HG03342 (cell line): ENCODE measurements around the gene SLC22A3.
"Not testable (repeated sequence)": the region's sequence is repeated elsewhere in the genome, so short reads cannot be mapped to it uniquely, and the experiment has no call there.

Experiments
- ATAC-seq: cut with Tn5 transposase; IDR thresholded peaks from one replicate; pipeline ENCODE4 v1.9.1; 2021; ENCODE audit warnings: mild to moderate bottlenecking, moderate library complexity; ENCODE audit not compliant: unreplicated experiment

SLC22A3 gene, protein sequence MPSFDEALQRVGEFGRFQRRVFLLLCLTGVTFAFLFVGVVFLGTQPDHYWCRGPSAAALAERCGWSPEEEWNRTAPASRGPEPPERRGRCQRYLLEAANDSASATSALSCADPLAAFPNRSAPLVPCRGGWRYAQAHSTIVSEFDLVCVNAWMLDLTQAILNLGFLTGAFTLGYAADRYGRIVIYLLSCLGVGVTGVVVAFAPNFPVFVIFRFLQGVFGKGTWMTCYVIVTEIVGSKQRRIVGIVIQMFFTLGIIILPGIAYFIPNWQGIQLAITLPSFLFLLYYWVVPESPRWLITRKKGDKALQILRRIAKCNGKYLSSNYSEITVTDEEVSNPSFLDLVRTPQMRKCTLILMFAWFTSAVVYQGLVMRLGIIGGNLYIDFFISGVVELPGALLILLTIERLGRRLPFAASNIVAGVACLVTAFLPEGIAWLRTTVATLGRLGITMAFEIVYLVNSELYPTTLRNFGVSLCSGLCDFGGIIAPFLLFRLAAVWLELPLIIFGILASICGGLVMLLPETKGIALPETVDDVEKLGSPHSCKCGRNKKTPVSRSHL

DNA sequence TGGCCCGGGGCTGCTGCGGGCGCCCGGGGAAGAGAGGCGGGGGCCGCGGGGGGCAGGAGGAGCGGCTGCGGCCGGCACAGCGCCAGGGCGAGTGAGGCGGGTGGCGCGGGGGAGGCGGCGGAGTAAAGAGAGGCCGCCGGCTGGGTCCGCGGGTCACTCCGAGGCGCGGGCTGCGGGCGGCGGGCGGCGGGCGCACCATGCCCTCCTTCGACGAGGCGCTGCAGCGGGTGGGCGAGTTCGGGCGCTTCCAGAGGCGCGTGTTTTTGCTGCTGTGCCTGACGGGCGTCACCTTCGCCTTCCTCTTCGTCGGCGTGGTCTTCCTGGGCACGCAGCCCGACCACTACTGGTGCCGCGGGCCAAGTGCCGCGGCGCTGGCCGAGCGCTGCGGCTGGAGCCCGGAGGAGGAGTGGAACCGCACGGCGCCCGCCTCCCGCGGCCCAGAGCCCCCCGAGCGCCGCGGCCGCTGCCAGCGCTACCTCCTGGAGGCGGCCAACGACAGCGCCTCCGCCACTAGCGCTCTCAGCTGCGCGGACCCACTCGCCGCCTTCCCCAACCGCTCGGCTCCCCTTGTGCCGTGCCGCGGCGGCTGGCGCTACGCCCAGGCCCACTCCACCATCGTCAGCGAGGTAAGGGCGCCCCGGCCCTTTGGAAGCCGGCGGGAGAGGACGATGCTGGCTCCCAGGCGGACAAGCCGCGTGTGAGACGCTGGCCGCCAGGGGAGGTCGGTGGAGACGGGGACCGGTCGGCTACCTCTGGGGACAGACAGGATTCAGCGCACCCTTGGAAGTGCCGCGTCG is at the start of gene SLC22A3:
SLC22A3 (plus strand) TSS at position 156 of the 797 bp plus-strand sequence; CDS start at position 198, 42 bp downstream.
- no peak for ATAC-seq

DNA sequence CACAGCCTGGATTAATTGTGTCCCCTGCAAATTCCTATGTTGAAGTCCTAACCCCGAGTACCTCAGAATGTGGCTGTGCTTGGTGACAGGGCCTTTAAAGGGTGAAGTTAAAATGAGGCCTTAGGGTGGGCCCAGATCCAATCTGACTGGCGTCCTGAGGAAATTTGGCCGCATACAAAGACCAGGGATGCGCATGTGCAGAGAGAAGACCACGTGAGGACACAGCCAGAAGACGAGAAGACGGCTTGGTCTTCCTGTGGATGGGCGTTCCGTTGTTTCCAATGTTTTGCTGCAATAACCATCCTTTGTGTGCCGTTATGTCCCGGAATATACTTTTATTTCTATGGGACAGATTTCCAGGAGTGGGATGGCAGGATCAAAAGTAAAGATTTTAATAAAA is 48.6 kb upstream of the SLC22A3 start:
- no peak for ATAC-seq

DNA sequence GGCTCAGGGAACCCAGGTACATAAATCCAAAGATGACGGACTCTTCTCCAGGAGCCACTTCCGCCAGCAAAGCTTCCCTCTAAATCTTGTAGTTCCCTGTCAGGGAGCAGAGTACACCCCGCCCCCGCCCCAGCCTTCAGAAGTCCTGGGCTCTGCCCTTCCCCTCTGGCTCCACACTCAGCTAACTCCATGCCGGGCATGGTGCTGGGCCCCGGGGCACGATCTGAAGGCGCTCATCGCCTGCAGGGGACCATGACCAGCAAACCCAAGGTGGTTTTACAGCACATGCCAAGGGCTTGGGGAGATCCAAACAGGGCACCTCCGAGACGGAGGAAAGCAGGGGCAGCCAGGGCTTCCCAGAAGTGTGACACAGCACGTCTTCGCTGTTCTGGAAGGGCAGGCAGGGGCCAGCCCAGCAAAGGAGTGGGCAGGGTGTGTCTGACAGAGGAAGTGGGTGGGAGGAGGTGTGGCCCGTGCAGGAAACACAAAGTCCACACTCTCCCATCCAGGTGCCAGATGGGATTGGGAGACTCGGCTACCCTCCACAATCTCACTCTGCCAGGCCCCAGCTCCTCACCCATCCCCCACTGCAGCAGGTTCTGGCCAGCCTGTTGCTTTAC is 48.0 kb upstream of the SLC22A3 start:
- ATAC-seq, result no peak

DNA sequence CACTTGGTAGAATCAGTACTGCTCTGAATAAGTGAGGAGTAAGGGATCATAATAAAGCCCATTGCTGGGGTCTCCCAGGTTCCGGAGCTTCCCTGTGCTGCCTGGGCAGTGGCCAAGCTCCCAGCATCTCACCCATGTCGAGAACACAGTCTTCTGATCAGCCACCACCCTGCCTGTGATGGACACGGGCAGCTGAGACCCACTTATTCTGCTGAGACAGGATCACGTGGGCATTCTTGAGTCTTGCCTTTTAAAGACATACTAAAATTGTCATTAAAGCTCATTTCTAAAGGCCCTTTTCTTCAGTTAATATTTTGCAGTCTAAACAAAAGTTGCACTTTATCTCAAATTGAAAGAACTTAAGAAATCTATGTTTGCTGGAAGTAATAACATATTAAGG is 46.8 kb upstream of the SLC22A3 start:
- ATAC-seq, result no peak

DNA sequence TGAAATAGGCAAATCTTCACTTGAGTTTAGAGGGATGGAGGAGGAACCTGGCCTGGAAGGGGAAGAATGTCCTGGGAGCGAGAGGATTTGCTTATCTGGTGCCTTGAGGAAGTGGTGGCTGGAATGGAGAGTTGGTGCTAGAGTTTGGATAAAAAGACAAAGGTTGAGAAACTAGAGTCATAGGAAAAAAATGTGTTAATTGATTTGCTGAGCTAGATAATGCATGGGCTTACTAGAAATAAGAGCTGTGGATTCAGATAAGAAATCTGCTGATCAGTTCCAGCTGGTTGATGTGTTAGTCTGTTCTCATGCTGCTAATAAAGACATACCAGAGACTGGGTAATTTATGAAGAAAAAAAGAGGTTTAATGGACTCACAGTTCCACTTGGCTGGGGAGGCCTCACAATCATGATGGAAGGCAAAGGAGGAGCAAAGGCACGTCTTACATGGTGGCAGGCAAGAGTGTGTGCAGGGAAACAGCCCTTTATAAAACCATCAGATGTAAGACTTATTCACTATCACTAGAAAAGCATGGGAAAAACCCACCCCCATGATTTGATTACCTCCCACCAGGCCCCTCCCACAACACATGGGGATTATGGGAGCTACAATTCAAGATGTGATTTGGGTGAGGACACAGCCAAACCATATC is 45.6 kb upstream of the SLC22A3 start:
- not testable (repeated sequence) for ATAC-seq

DNA sequence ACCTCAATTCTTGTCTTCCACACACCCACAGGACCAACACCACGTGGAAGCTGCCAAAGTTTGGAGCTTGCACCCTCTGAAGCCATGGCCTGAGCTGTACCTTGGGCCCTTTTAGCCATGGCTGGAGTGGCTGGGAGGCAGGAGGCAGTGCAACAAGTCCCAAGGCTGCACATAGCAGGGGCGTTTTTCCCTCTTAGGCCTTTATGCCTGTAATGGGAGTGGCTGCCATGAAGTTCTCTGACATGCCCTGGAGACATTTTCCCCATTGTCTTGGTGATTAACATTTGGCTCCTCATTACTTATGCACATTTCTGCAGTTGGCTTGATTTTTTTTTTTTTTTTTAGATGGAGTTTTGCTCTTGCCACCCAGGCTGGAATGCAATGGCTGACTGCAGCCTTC is 44.4 kb upstream of the SLC22A3 start:
- no peak for ATAC-seq

DNA sequence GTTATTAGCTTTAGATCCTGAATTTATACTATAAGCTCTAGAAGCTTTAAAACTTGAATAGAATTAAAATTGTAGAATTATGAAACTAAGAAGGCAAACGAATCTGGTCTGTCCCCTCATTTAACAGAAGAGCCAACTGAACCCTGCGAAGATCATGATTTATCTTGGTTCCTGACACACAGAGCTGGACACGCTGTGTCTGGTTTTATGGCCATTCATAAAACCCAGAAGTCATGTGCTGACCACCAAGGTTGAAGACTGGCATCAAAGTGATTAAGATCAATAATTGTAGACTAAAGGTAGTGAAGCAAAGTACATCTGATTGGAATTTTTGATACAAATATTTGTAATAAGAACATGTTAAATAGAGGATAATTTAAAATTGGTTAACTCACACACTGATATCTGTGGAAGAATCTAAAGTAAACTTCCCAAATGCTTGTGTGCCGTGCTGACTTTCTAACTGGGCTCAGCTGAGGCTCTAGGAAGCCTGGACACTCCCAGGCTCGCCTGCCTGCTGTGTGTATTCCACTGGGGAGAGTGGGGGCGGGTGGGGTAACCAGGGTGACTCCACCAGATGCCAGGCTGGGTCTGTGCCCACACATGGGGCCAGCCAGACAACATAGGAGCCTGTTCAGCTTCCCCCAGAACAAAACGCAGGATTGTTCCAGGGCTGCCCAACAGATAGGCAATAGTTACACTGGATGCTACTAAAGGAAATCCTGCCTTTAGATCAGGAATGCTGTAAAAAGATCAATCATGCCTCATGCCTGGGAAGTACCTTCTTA is 42.1 kb upstream of the SLC22A3 start:
- no peak for ATAC-seq

DNA sequence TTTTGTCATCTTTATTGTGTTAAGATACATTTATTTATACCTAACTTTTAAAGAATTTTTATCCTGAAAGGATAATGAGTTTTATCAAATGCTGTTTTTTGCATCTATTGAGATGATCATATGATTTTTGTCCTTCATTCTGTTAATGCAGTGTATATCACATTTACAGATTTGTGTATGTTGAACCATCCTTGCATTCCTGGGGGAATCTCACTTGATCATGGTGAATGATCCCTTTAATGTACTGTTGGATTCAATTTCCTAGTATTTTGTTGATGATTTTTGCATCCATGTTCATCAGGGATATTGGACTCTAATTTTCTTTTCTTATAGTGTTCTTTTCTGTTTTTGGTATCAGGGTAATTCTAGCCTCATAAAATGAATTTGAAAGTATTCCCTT is 38.5 kb upstream of the SLC22A3 start:
- ATAC-seq, result no peak

DNA sequence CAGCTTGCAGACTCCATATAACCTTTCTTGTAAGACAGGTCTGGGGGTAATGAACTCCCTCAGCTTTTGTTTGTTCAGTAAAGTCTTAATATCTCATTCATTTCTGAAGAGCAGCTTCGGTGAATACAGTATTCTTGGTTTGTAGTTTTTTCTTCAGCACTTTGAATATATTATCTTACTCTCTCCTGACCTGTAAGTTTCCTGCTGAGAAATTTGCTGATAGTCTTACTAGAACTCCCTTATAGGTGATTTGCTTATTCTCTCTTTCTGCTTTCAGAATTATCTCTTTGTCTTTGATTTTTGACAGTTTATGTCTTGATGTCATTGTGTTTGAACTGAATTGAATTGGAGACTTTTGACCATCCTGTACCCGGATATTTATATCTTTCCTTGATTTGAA is 35.3 kb upstream of the SLC22A3 start:
- no peak for ATAC-seq

DNA sequence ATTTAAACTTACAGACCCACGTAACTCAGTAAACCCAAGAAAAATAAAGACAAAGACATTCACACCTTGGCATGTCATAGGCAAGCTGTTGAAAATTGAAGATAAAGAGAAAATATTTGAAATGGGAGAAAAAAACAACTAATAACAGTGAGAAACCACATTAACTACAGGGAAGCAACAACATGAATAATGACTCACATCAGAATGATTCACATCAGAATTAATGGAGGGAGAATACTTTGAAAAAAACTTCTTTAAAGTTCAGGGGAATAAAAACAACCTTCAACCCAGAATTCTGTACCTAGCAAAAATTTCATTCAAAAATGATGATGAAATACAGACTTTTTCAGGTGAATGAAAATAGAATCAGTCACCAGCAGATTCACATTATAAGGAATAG is 32.9 kb upstream of the SLC22A3 start:
- no peak for ATAC-seq

DNA sequence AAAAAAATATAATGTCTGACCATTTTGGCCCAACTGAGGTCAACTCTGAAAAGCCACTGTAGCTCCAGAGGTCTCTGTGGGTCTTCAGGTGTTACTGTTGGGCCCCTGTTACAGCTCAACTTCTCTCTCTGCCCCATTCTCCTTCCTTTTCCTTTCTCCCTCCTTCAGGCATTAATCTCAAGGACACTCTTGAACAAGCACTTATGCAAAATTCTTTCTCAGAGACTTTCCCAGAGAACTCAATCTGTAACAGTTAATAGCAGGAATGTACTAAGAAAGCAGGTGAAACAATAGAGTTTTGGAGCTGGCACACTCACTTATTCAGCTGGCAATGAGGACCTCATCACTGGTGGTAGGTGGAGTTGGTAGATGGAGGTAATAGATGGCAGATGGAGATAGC is 31.9 kb upstream of the SLC22A3 start:
- no peak for ATAC-seq

DNA sequence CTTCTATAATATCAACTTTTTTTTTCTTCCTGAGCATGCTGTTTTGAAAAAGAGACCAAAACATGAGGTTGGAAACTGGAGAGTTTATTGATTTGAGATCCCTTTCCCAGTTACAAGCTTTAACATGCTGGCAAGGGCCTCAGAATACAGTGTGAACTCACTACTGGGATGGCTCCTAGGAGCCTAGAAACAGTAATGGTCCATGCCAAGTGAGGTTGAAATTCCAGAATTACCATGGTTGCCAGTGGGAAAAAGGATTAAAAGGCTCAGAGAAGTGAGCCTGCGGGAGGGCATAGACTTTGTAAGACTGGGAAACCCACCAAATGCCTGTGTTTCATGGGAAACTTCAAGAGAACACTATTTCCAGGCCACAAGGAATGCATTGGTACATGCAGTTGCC is 28.9 kb upstream of the SLC22A3 start:
- no peak for ATAC-seq

DNA sequence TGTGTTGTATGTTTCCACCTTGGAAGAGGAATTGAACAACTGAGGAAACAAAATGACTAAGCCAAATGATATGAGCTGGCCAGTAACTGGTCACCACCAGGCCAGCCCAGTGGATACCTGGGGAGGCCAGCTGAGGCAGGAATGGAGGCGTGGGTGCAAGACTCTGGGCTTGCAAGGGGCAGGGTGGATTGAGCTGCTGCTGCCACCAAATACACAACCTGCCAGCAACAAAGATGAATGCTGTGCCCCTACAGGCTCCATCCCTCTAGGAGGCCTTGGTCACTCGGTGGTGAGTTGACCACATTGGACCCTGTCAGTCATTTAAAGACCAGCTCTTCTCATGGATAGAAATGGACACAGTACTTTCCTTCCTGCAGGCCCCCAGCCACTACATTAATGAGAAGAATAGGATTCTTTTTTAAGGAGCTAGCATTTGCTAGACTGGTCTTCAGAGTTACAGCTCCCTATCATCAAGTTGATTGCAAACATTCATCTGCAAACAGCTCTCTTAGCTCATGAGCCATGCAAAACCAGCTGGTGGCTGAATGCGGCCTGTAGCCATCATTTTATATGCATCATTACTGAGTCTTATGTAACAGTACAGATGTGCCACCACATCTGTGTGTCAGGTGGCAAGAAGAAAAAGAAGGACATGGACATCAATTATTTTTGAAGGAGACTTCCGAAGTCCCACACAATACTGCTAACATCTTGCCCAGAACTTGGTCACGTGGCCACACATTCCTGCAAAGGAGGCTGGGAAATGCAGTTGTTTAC is 26.3 kb upstream of the SLC22A3 start:
- no peak for ATAC-seq

DNA sequence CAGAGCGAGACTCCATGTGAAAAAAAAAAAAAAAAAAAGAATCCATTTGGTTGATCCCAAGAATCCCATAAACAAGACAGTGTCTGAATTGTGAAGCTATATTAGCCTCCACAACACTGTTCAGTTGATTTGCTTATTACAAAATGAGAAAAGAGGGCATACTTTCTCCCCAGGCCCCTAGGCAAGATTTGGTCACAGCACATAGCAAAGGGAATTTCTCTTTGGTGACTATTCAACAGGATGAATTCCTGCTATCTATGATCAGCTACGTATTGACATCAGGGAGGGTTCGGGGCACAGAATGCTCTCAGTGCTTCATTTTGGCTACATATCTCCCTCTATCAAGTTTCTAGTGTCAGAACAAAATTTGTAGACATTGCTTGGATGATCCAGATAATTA is 20.2 kb upstream of the SLC22A3 start:
- ATAC-seq, result no peak

DNA sequence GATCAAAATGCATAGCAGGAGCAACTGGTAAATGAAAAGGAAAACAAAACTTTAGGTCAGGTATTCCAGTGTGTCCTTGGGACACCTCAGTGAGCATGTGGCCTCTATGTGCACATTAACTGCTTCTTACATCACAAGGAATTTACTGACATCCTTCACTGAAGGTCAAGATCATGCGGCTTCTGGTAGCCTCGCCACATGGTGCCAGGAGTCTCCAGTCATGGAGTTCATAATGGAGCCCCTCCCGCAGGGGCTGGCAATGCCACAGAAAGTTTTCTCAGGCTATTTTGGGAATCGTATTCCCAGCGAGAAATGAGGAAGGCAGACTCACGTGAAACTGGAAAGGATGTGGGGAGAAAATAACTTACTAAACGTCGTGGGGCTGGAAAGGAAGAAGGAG is 19.7 kb upstream of the SLC22A3 start:
- ATAC-seq, result no peak

DNA sequence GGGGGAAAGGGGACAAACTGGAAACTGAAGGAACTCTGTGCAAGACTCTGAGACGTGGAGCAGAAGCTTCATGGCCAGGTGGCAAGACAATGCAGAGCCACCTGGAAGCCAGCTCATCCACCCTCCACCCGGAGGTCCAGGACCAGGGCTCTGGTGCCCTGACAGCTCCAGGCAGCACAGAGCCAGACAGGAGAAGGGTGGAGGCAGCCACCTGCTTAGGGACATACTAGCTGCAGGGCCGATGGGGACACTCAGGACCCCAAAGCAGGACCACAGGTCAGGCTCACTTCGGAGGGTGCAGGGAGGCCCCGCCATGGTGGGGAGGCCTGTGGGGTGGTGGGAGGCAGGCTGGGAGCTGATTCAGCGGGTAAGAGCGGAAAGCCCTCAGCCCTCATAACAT is 19.0 kb upstream of the SLC22A3 start:
- ATAC-seq, result no peak

DNA sequence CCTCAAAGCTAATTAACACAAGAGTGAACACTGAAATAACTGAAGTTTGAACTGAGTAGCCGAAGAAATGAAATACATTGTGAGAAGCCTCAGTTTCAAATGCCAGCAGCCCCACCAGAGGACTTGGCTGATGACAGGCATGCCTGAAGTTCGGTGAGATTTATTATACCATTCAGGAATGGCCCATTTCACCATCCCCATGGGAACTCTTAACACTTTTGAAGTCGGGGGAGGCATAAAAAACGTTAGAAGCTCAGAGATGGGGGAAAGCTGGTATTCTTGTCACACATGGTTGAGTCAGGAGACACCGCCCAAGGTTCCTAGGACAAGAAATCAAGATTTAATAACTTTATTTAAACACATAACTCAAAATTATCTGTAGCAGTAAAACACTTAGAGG is 17.6 kb upstream of the SLC22A3 start:
- no peak for ATAC-seq

DNA sequence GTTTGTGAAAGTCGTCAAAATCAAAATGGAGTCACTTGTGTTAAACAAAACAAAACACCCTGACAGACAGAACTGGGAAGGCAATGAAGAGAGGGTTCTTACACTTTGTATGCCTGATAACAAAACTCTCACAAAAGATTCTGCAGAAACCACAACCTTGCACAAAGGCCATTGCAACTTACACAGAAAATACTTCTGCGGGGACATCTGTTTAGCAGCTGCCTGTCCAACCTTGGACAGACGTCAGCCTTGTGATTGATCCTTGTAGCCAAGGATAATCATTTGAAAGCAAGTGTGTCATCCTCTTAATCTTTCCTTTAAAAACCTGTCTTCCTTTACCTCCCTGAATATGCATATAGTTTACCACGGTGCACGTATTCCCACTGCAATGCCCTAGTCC is 17.0 kb upstream of the SLC22A3 start:
- no peak for ATAC-seq

DNA sequence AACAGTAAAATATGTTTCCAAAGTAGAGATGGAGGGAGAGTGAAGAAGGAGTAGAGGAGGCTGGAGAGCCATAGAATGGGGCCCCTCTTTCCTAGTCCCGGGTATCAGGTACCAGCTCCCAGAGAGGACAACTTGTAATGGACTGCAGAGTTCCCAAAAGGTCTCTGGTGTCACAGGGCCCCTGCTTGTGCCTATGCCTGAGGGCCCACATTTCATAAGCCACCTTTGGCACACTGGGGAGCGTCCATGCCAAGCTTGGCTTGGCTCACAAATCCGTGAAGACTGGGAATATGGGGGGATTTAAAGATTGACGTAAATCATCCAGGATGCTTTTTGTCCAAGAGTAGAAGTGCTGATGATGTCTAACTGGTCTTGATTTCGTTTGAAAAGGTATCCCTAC is 16.4 kb upstream of the SLC22A3 start:
- ATAC-seq, result no peak
